Ectodermal cell (in vitro differentiated cells): ENCODE data around the gene RAB5IF. TPM values are rescaled to one million over a fixed set of nuclear protein-coding genes. Genes with fewer than 3 reads are reported as not detected.
"Not testable (repeated sequence)": the region's sequence is repeated elsewhere in the genome, so short reads cannot be mapped to it uniquely, and the experiment has no call there.

ENCODE experiments used
- H3K27ac ChIP-seq: 2 replicates; pipeline ENCODE4 v1.7.0; 2013; ENCODE audit warnings: mild to moderate bottlenecking, low read depth, low read length; ENCODE audit not compliant: insufficient read depth, poor library complexity, severe bottlenecking
- H3K27me3 ChIP-seq: 2 replicates; pipeline ENCODE4 v1.7.0; 2013; ENCODE audit warnings: mild to moderate bottlenecking, low read length; ENCODE audit not compliant: insufficient read depth, control insufficient read depth, poor library complexity, severe bottlenecking
- H3K36me3 ChIP-seq: one replicate; pipeline ENCODE4 v1.7.0; 2013; ENCODE audit warnings: low read length; ENCODE audit not compliant: control insufficient read depth, insufficient read depth
- H3K4me1 ChIP-seq: one replicate; pipeline ENCODE4 v1.7.0; 2013; ENCODE audit warnings: low read length; ENCODE audit not compliant: control insufficient read depth, insufficient read depth
- H3K4me3 ChIP-seq: 2 replicates; pipeline ENCODE4 v1.7.0; 2013; ENCODE audit warnings: low read depth, low read length, control low read depth; ENCODE audit not compliant: insufficient read depth
- H3K9me3 ChIP-seq: 2 replicates; pipeline ENCODE4 v1.7.0; 2013; ENCODE audit warnings: mild to moderate bottlenecking, low read length, moderate library complexity; ENCODE audit not compliant: control insufficient read depth
- WGBS, 2 experiments: methylation state at CpG; one replicate each; pipeline ENCODE4 v1.1.7; 2013; ENCODE audit warnings: missing lambda C conversion rate in 2 of 2; 5-methylcytosine and 5-hydroxymethylcytosine counted together
- polyA plus RNA-seq, 4 experiments: library from polyadenylated mRNA; stranded (reverse); fragments of 50-300 nt; gene quantifications; one replicate each; pipeline ENCODE4 v1.2.3, GENCODE V29; 2013

Gene RAB5IF, protein sequence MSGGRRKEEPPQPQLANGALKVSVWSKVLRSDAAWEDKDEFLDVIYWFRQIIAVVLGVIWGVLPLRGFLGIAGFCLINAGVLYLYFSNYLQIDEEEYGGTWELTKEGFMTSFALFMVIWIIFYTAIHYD
- polyA plus RNA-seq (2013, experiment 1 of 4), result 78.7 TPM
- 85.4 TPM for polyA plus RNA-seq (2013, experiment 2 of 4)
- polyA plus RNA-seq (2013, experiment 3 of 4), result 78.2 TPM
- 86.2 TPM for polyA plus RNA-seq (2013, experiment 4 of 4)

GRCh38 chr20:36605399-36606157 lies at the start of gene RAB5IF:
Gene RAB5IF (plus strand): TSS chr20:36605779. CDS start chr20:36605952, 173 bp downstream.
- Histone ChIP-seq H3K9me3 (no peaks in the 10 kb centered on the region), H3K36me3 (peaks cover 27% of the 10 kb centered on the region), H3K4me1 (peaks cover 6% of the 10 kb centered on the region), H3K27me3 (no peaks in the 10 kb centered on the region), H3K4me3 (peak within 1 kb of the TSS; percentile 90), H3K27ac (peak within 1 kb of the TSS; percentile 48)
- WGBS, 2 experiments, result 1% methylated on average over 90 of the region's 90 CpGs

GRCh38 chr20:36562724-36563123 lies 42.9 kb upstream of the RAB5IF start:
- H3K27ac ChIP-seq, result no peak overlapping the region
- no peak overlapping the region for H3K4me3 ChIP-seq
- H3K9me3 ChIP-seq, result no peaks in the 10 kb centered on the region
- no peaks in the 10 kb centered on the region for H3K27me3 ChIP-seq
- H3K4me1 ChIP-seq, result peaks cover 6% of the 10 kb centered on the region
- H3K36me3 ChIP-seq, result no peaks in the 10 kb centered on the region
- WGBS, 2 experiments, result 3 to 9% methylated on average over 2 of the region's 2 CpGs

GRCh38 chr20:36563374-36563773 lies 42.2 kb upstream of the RAB5IF start:
- peaks cover 6% of the 10 kb centered on the region for H3K4me1 ChIP-seq
- no peaks in the 10 kb centered on the region for H3K36me3 ChIP-seq
- H3K27me3 ChIP-seq, result no peaks in the 10 kb centered on the region
- no peak overlapping the region for H3K27ac ChIP-seq
- WGBS, 2 experiments, result 89 to 100% methylated on average over 1 of the region's 1 CpG
- no peak overlapping the region for H3K4me3 ChIP-seq
- H3K9me3 ChIP-seq, result no peaks in the 10 kb centered on the region

DNA sequence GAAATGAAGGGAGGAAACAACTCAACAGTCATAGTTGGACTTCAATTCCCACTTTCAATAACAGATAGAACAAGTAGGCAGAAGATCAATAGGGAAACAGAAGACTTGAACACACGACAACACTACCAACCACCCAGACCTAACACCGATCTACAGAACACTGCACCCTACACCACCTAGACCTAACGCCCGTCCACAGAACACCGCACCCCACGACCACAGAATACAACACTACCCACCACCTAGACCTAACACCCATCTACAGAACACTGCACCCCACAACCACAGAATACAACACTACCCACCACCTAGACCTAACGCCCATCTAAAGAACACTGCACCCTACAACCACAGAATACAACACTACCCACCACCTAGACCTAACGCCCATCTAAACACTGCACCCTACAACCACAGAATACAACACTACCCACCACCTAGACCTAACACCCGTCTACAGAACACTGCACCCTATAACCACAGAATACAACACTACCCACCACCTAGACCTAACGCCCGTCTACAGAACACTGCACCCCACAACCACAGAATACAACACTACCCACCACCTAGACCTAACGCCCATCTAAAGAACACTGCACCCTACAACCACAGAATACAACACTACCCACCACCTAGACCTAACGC lies 41.4 kb upstream of the RAB5IF start:
- H3K9me3 ChIP-seq, H3K4me1 ChIP-seq, H3K27ac ChIP-seq, H3K27me3 ChIP-seq, H3K4me3 ChIP-seq, H3K36me3 ChIP-seq: not testable (repeated sequence)
- WGBS, 2 experiments, result 87 to 95% methylated on average over 13 of the region's 13 CpGs

GRCh38 chr20:36564726-36565121 lies 40.9 kb upstream of the RAB5IF start:
- not testable (repeated sequence) for H3K27me3 ChIP-seq, H3K4me1 ChIP-seq, H3K4me3 ChIP-seq, H3K36me3 ChIP-seq, H3K27ac ChIP-seq, H3K9me3 ChIP-seq
- 90 to 95% methylated on average over 6 of the region's 6 CpGs for WGBS, 2 experiments

GRCh38 chr20:36565520-36565919 lies 40.1 kb upstream of the RAB5IF start:
- H3K4me1 ChIP-seq, result peaks cover 6% of the 10 kb centered on the region
- H3K9me3 ChIP-seq, result no peaks in the 10 kb centered on the region
- no peak overlapping the region for H3K27ac ChIP-seq
- no peaks in the 10 kb centered on the region for H3K27me3 ChIP-seq
- WGBS, 2 experiments, result 92 to 94% methylated on average over 3 of the region's 3 CpGs
- H3K4me3 ChIP-seq, result no peak overlapping the region
- H3K36me3 ChIP-seq, result no peaks in the 10 kb centered on the region

GRCh38 chr20:36569847-36570429 lies 35.6 kb upstream of the RAB5IF start:
- no peak overlapping the region for H3K4me3 ChIP-seq

DNA sequence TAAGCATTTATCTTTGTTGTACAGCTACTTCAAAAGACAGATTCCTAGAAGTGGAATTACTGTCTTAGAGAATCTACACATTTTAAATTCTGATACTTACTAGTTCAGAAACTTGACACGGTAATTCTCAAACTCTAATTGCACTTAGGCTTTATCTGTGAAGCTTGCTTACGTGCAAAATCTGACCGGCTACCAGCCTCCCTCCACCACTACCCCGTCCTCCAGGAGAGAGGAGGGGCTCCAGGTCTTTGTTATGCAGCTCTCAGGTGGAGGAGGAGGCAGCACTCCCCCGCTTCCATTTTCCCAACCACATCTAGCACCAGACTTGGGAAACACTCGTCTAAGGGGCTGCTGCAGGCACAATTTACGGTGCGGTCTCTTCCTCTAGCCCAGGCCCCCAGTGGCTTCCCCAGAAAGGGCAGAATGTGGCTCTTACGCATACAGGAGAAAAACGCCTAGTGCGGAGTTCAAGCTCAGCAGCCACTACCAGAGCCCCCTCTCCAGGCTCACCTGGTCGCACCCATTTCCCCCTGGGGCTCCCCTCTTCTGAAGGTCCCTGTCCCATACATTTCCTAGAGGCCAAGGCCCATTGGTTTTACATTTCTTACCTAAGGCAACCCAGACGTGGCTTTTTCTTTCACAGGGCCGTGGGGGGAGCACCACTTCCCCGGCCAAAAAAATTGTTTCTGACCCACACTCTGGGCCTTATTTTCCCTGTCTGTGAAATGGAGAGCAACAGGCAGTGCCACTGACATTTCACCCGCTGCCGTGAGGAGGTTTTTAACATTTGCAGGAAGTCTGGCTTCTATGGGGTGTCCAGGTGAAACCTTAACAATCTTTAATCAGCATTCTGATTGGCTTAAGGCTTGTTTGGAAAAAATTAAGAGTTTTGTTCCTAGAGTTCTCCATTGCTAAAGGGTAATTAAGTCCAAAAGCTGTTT lies 33.7 kb upstream of the RAB5IF start:
- Histone ChIP-seq H3K27me3 (peaks cover 3% of the 10 kb centered on the region), H3K9me3 (no peaks in the 10 kb centered on the region), H3K4me3 (peak overlapping the region; percentile 94), H3K4me1 (peaks cover 14% of the 10 kb centered on the region), H3K27ac (no peak overlapping the region), H3K36me3 (no peaks in the 10 kb centered on the region)
- WGBS, 2 experiments, result 10 to 11% methylated on average over 17 of the region's 17 CpGs

More at GRCh38 chr20:36569847-36570429, 35.6 kb upstream of the RAB5IF start:
- Histone ChIP-seq H3K9me3 (no peaks in the 10 kb centered on the region), H3K36me3 (no peaks in the 10 kb centered on the region), H3K27ac (no peak overlapping the region), H3K27me3 (peaks cover 3% of the 10 kb centered on the region), H3K4me1 (peaks cover 14% of the 10 kb centered on the region)
- WGBS, 2 experiments, result 86 to 89% methylated on average over 7 of the region's 7 CpGs

- Histone ChIP-seq H3K36me3 (no peaks in the 10 kb centered on the region), H3K27me3 (peaks cover 3% of the 10 kb centered on the region), H3K27ac (peak overlapping the region; percentile 76), H3K4me3 (peak overlapping the region; percentile 94), H3K9me3 (no peaks in the 10 kb centered on the region), H3K4me1 (peaks cover 14% of the 10 kb centered on the region)
- 6 to 7% methylated on average over 20 of the region's 20 CpGs for whole genome bisulfite sequencing, 2 experiments
Observed at GRCh38 chr20:36572701-36573102, 32.9 kb upstream of the RAB5IF start.
